Loucy (cell line): Measurements from ENCODE around the gene GCNT2.
"Not testable (repeated sequence)": the region's sequence is repeated elsewhere in the genome, so short reads cannot be mapped to it uniquely, and the experiment has no call there.

Experiments
- H2AFZ ChIP-seq: fragments of 200-600 bp; sonication (generic); 2 replicates; pipeline ENCODE4 v1.6.0; 2016; ENCODE audit warnings: antibody characterized with exemption, mild to moderate bottlenecking, low read length, moderate library complexity
- H3F3A ChIP-seq: fragments of 200-600 bp; 2 replicates; pipeline ENCODE4 v1.6.0; 2016; ENCODE audit warnings: antibody characterized with exemption, low read depth, mild to moderate bottlenecking
- H3K27me3 ChIP-seq: fragments of 200-600 bp; sonication (generic); 2 replicates; pipeline ENCODE4 v1.6.1; 2014; ENCODE audit warnings: low read length, mild to moderate bottlenecking; ENCODE audit not compliant: insufficient read depth, poor library complexity, severe bottlenecking
- H3K36me3 ChIP-seq: fragments of 200-600 bp; sonication (generic); 2 replicates; pipeline ENCODE4 v1.6.1; 2016; ENCODE audit warnings: low read length; ENCODE audit not compliant: insufficient read depth
- H3K4me1 ChIP-seq: fragments of 200-600 bp; sonication (generic); 2 replicates; pipeline ENCODE4 v1.5.1; 2014; ENCODE audit warnings: low read length, mild to moderate bottlenecking; ENCODE audit not compliant: insufficient read depth, poor library complexity, severe bottlenecking
- H3K4me2 ChIP-seq: fragments of 200-600 bp; sonication (generic); 2 replicates; pipeline ENCODE4 v1.6.0; 2014; ENCODE audit warnings: antibody characterized with exemption, low read length, low read depth, mild to moderate bottlenecking; ENCODE audit not compliant: poor library complexity, severe bottlenecking
- H3K4me3 ChIP-seq: fragments of 200-600 bp; sonication (generic); 2 replicates; pipeline ENCODE4 v1.5.1; 2014; ENCODE audit warnings: low read length, mild to moderate bottlenecking, mixed read lengths; ENCODE audit not compliant: poor library complexity, severe bottlenecking
- H3K79me2 ChIP-seq: fragments of 200-600 bp; sonication (generic); 2 replicates; pipeline ENCODE4 v1.6.1; 2014; ENCODE audit warnings: low read length; ENCODE audit not compliant: insufficient read depth
- H3K9ac ChIP-seq: fragments of 200-600 bp; sonication (generic); 2 replicates; pipeline ENCODE4 v1.6.0; 2014; ENCODE audit warnings: mild to moderate bottlenecking, low read depth, low read length, moderate library complexity; ENCODE audit not compliant: poor library complexity, severe bottlenecking
- H3K9me2 ChIP-seq: fragments of 200-600 bp; sonication (generic); replicated peaks from 2 replicates; pipeline ENCODE4 v1.6.1; 2016; ENCODE audit warnings: low read depth, low read length, mixed read lengths
- H3K9me3 ChIP-seq: fragments of 200-600 bp; sonication (generic); 2 replicates; pipeline ENCODE4 v1.6.1; 2014; ENCODE audit warnings: mild to moderate bottlenecking, antibody characterized with exemption, low read length, low read depth; ENCODE audit not compliant: insufficient read depth
- H4K20me1 ChIP-seq: fragments of 200-600 bp; sonication (generic); 2 replicates; pipeline ENCODE4 v1.6.0; 2014; ENCODE audit warnings: antibody characterized with exemption, low read length, mild to moderate bottlenecking; ENCODE audit not compliant: insufficient read depth, poor library complexity, severe bottlenecking
- EZH2phosphoT487 ChIP-seq: fragments of 200-600 bp; IDR thresholded peaks from 2 replicates; pipeline ENCODE4 v1.6.1; 2018; ENCODE audit warnings: antibody characterized with exemption, mild to moderate bottlenecking, moderate library complexity, borderline replicate concordance
- TF ChIP-seq, protein P1 (sequence below): fragments of 200-600 bp; sonication (generic); conservative IDR thresholded peaks from 2 replicates; pipeline ENCODE4 v1.5.1; 2014; ENCODE audit warnings: mild to moderate bottlenecking, antibody characterized with exemption, low read length

Gene GCNT2

DNA sequence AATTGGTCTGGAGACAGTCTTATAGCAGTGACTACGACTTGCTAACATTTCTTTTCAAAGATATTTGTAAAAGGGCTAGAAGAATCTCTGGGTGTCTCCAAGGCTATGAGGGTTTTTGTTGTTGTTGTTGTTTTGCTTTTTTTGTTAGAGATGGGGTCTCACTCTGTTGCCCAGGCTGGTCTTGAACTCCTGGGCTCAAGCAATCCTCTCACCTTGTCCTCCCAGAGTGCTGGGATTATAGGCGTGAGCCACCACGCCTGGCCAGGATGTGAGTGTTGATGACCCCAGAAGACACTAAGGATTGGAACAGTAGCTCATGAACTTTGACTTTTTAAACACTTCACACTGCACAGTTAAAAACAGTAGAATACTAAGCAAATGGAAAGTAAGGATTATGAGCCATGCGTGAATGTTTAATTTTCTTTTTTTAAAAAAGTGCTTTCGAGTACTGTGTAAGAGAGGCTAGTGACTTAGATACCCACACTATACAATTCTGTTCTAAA lies 76.4 kb downstream of the GCNT2 start:
- Histone ChIP-seq H3K36me3 (no peaks in the 10 kb centered on the region), H3K9me3 (no peaks in the 10 kb centered on the region), H3F3A (no peaks in the 10 kb centered on the region), H3K9ac (no peak overlapping the region), H3K4me2 (no peak overlapping the region), H3K4me3 (no peak overlapping the region), H3K27me3 (no peaks in the 10 kb centered on the region), H3K9me2 (no peaks in the 10 kb centered on the region), H3K79me2 (no peaks in the 10 kb centered on the region), H4K20me1 (no peaks in the 10 kb centered on the region), H3K4me1 (no peaks in the 10 kb centered on the region), H2AFZ (no peak overlapping the region)
- TF ChIP-seq, protein P1, sequence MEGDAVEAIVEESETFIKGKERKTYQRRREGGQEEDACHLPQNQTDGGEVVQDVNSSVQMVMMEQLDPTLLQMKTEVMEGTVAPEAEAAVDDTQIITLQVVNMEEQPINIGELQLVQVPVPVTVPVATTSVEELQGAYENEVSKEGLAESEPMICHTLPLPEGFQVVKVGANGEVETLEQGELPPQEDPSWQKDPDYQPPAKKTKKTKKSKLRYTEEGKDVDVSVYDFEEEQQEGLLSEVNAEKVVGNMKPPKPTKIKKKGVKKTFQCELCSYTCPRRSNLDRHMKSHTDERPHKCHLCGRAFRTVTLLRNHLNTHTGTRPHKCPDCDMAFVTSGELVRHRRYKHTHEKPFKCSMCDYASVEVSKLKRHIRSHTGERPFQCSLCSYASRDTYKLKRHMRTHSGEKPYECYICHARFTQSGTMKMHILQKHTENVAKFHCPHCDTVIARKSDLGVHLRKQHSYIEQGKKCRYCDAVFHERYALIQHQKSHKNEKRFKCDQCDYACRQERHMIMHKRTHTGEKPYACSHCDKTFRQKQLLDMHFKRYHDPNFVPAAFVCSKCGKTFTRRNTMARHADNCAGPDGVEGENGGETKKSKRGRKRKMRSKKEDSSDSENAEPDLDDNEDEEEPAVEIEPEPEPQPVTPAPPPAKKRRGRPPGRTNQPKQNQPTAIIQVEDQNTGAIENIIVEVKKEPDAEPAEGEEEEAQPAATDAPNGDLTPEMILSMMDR: no peak
- no peak for TF ChIP-seq EZH2phosphoT487

DNA sequence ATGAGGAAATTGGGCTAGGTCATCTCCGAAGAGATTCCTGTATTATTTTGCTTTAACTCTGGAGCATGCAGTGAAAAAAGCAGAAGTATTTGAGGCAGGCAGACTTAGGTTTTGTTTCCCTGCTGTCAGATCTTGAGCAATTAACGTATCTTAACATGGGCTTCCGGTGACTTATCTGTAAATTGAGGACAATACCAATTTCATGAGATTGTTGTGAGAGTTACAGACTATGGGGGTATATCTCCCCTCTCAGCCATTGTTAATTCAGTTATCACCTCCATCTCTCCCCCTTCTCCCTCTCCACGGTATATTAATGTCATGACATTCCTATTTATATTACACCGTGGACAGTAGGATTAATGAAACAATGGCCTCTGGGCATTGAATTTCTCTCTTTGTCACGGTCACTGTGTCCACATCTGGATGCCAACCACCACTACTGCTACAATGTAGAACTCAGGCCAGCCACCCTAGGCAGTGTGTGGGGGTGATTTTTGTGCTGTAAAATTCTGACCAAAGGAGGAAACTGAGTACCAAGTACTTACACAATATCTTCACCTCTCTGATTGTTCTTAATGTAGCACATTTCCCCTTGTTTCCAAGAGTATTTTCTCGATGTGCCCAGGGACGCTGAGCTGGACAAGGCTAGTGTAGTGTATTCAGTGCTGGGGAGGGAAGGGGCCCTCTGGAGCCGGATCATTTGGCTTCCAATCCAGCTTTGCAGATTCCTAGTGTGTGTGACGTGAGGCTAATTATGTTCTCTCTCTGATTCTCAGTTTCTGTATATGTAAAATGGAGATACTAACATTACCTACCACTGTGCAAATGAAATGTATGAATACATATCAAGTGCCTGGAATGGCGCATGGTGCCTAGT lies 77.2 kb downstream of the GCNT2 start:
- H2AFZ ChIP-seq: no peak overlapping the region
- H3K79me2 ChIP-seq: no peaks in the 10 kb centered on the region
- no peak overlapping the region for H3K9ac ChIP-seq

DNA sequence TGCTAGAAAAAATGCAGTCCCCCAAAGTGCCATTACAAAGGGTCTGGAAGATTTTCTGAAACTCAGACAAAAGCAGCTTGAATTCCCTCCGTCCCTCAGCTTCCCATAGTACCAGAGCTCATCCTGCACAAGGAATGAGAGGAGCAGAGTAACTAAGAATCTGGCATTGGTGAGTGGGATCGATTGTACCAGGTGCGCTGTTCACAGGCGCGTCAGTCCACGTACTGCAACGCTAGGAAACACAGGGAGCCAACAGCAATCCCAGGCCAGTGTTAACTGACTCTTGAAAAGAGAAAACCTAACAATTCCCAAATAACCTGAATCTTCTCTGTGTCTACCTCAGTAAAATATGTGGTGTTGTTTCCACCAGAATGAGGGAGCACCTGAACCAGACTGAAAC lies 77.9 kb downstream of the GCNT2 start:
- H3K4me3 ChIP-seq: no peak overlapping the region
- no peaks in the 10 kb centered on the region for H3K9me2 ChIP-seq
- no peaks in the 10 kb centered on the region for H3K79me2 ChIP-seq
- H3K9me3 ChIP-seq: no peaks in the 10 kb centered on the region
- no peak overlapping the region for H3K9ac ChIP-seq
- H3F3A ChIP-seq: no peaks in the 10 kb centered on the region
- no peak overlapping the region for H3K4me2 ChIP-seq
- H2AFZ ChIP-seq: no peak overlapping the region
- H3K27me3 ChIP-seq: no peaks in the 10 kb centered on the region
- no peaks in the 10 kb centered on the region for H4K20me1 ChIP-seq
- H3K36me3 ChIP-seq: no peaks in the 10 kb centered on the region
- TF ChIP-seq, protein P1: no peak
- TF ChIP-seq EZH2phosphoT487: no peak
- no peaks in the 10 kb centered on the region for H3K4me1 ChIP-seq

More for the DNA sequence above, 77.2 kb downstream of the GCNT2 start:
- Histone ChIP-seq H3K4me3 (no peak overlapping the region), H4K20me1 (no peaks in the 10 kb centered on the region), H3K4me1 (no peaks in the 10 kb centered on the region), H3K36me3 (no peaks in the 10 kb centered on the region), H3K9me2 (no peaks in the 10 kb centered on the region), H3F3A (no peaks in the 10 kb centered on the region), H3K9me3 (no peaks in the 10 kb centered on the region), H3K4me2 (no peak overlapping the region), H3K27me3 (no peaks in the 10 kb centered on the region)
- TF ChIP-seq, protein P1: no peak
- no peak for TF ChIP-seq EZH2phosphoT487

DNA sequence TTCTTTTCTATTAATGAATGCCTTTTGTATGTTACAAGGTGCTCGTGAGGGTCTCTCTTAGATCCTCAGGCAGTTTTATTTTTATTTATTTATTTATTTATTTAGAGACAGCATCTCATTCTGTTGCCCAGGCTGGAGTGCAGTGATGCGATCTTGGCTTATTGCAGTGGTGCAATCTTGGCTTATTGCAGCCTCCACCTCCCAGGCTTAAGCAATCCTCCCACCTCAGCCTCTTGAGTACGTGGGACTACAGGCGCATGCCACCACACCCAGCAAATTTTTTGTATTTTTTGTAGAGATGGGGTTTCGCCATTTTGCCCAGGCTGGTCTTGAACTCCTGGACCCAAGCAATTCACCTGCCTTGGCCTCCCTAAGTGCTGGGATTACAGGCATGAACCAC lies 79.5 kb downstream of the GCNT2 start:
- not testable (repeated sequence) for H3K4me2 ChIP-seq, H3K4me1 ChIP-seq, H3K9me3 ChIP-seq, H3K79me2 ChIP-seq, H3K9me2 ChIP-seq, H3K27me3 ChIP-seq, H3K4me3 ChIP-seq, H3F3A ChIP-seq, H3K9ac ChIP-seq, H2AFZ ChIP-seq, H3K36me3 ChIP-seq, H4K20me1 ChIP-seq
